ENCODE measurements around the gene RNF44. TPM values are rescaled to one million over a fixed set of nuclear protein-coding genes. Genes with fewer than 3 reads are reported as not detected.

Gene RNF44
- total and polyA plus RNA-seq, 2 of the 13 experiments (the other 11 are each of a cell fraction or from before 2014, with no cell fraction given), result 9.2 to 16.8 TPM

- TF ChIP-seq, protein P1, sequence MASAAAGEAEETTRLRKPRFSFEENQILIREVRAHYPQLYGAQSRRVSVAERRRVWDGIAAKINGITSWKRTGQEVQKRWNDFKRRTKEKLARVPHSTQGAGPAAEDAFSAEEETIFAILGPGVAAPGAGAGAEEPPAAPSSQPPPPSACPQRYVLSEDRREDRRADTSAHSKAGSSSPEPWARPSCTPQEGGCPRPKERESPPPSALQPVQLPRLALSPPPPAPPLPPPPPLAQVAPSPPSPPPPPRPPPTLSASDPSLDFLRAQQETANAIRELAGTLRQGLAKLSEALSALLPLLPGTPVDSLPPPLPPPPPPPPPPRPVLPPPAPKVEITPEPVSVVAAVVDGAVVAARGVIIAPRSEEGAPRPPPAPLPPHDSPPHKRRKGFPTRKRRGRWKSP (CRISPR knock-in tag; IDR thresholded peaks at IDR 0.05), result 0 out of 2 replicates have a peak, but pooled peaks have one; percentile 18
- no peak; a peak in 1 of 4 replicates for TF ChIP-seq EP300 (IDR thresholded peaks at IDR 0.05; ENCODE audit: low read depth in 2 of 2, low read length in 2 of 2)
- no peak; the same call in 1 of the 2 replicates for TF ChIP-seq EP300 (CRISPR knock-in tag; IDR thresholded peaks at IDR 0.05; ENCODE audit: borderline replicate concordance)
- TF ChIP-seq, protein P2, sequence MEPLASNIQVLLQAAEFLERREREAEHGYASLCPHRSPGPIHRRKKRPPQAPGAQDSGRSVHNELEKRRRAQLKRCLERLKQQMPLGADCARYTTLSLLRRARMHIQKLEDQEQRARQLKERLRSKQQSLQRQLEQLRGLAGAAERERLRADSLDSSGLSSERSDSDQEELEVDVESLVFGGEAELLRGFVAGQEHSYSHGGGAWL (CRISPR knock-in tag; IDR thresholded peaks at IDR 0.05), result peak; percentile 48; the same call in 1 of the 2 replicates
- peak; percentile 39; the same call in 1 of the 2 replicates for TF ChIP-seq TCF7 (IDR thresholded peaks at IDR 0.05; ENCODE audit: low read depth)
- no peak for TF ChIP-seq PCBP2 (optimal IDR thresholded peaks at IDR 0.05; ENCODE audit: low read depth, low read length, poor library complexity, severe bottlenecking)
- no peak for TF ChIP-seq TOPORS (CRISPR knock-in tag; IDR thresholded peaks at IDR 0.05)
- TF ChIP-seq, protein P3, sequence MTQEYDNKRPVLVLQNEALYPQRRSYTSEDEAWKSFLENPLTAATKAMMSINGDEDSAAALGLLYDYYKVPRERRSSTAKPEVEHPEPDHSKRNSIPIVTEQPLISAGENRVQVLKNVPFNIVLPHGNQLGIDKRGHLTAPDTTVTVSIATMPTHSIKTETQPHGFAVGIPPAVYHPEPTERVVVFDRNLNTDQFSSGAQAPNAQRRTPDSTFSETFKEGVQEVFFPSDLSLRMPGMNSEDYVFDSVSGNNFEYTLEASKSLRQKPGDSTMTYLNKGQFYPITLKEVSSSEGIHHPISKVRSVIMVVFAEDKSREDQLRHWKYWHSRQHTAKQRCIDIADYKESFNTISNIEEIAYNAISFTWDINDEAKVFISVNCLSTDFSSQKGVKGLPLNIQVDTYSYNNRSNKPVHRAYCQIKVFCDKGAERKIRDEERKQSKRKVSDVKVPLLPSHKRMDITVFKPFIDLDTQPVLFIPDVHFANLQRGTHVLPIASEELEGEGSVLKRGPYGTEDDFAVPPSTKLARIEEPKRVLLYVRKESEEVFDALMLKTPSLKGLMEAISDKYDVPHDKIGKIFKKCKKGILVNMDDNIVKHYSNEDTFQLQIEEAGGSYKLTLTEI (CRISPR knock-in tag; conservative IDR thresholded peaks at IDR 0.05), result no peak
- TF ChIP-seq ZNF7 (CRISPR knock-in tag; IDR thresholded peaks at IDR 0.05), result no peak
- peak; percentile 93 for TF ChIP-seq YY1 (IDR thresholded peaks at IDR 0.05; ENCODE audit: insufficient read depth, insufficient replicate concordance, low read depth, low read length)
- no peak; the same call in 1 of the 2 replicates for TF ChIP-seq ZNF766 (CRISPR knock-in tag; IDR thresholded peaks at IDR 0.05; ENCODE audit: borderline replicate concordance)
- TF ChIP-seq SMAD3 (CRISPR knock-in tag; IDR thresholded peaks at IDR 0.05), result 0 out of 2 replicates have a peak, but pooled peaks have one; percentile 17
- TF ChIP-seq ZNF432 (CRISPR knock-in tag; IDR thresholded peaks at IDR 0.05; ENCODE audit: borderline replicate concordance), result no peak
- no peak for TF ChIP-seq KDM3A (CRISPR knock-in tag; IDR thresholded peaks at IDR 0.05; ENCODE audit: low read depth)
- TF ChIP-seq, protein P4, sequence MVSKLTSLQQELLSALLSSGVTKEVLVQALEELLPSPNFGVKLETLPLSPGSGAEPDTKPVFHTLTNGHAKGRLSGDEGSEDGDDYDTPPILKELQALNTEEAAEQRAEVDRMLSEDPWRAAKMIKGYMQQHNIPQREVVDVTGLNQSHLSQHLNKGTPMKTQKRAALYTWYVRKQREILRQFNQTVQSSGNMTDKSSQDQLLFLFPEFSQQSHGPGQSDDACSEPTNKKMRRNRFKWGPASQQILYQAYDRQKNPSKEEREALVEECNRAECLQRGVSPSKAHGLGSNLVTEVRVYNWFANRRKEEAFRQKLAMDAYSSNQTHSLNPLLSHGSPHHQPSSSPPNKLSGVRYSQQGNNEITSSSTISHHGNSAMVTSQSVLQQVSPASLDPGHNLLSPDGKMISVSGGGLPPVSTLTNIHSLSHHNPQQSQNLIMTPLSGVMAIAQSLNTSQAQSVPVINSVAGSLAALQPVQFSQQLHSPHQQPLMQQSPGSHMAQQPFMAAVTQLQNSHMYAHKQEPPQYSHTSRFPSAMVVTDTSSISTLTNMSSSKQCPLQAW (CRISPR knock-in tag; IDR thresholded peaks at IDR 0.05), result no peak
- TF ChIP-seq SAFB2 (CRISPR knock-in tag; IDR thresholded peaks at IDR 0.05; ENCODE audit: borderline replicate concordance, low read depth), result no peak
- no peak for TF ChIP-seq ZNF451 (CRISPR knock-in tag; IDR thresholded peaks at IDR 0.05)
- TF ChIP-seq MIXL1 (CRISPR knock-in tag; IDR thresholded peaks at IDR 0.05), result no peak
- TF ChIP-seq ZNF414 (CRISPR knock-in tag; IDR thresholded peaks at IDR 0.05), result no peak
- no peak for TF ChIP-seq ZNF644 (CRISPR knock-in tag; IDR thresholded peaks at IDR 0.05; ENCODE audit: low read depth)
- TF ChIP-seq TAF15 (IDR thresholded peaks at IDR 0.05; ENCODE audit: low read depth, low read length, poor library complexity, severe bottlenecking), result no peak
- TF ChIP-seq PAF1 (CRISPR knock-in tag; IDR thresholded peaks at IDR 0.05), result no peak
- TF ChIP-seq, protein P5, sequence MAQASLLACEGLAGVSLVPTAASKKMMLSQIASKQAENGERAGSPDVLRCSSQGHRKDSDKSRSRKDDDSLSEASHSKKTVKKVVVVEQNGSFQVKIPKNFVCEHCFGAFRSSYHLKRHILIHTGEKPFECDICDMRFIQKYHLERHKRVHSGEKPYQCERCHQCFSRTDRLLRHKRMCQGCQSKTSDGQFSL (CRISPR knock-in tag; IDR thresholded peaks at IDR 0.05), result peak; percentile 90
- TF ChIP-seq IKZF1 (IDR thresholded peaks at IDR 0.05), result no peak
- TF ChIP-seq STAG1 (CRISPR knock-in tag; IDR thresholded peaks at IDR 0.05), result no peak
- TF ChIP-seq FOSL1 (CRISPR knock-in tag; IDR thresholded peaks at IDR 0.05; ENCODE audit: borderline replicate concordance), result no peak
Observed at GRCh38 chr5:176536902-176537553, at the start of gene RNF44 (continued).

All from HepG2 (cell line).